HUES6 (cell line): ENCODE results near the gene PPIL6.

Experiments used
- H3K27ac ChIP-seq: 2 replicates; pipeline ENCODE4 v1.7.0; 2013; ENCODE audit warnings: low read depth, mild to moderate bottlenecking, low read length, inconsistent platforms
- H3K27me3 ChIP-seq: 2 replicates; pipeline ENCODE4 v1.6.1; 2013; ENCODE audit warnings: low read length; ENCODE audit not compliant: control insufficient read depth, insufficient read depth
- H3K36me3 ChIP-seq: 2 replicates; pipeline ENCODE4 v1.6.1; 2013; ENCODE audit warnings: low read length; ENCODE audit not compliant: control insufficient read depth, insufficient read depth
- H3K4me1 ChIP-seq: 2 replicates; pipeline ENCODE4 v1.6.1; 2013; ENCODE audit warnings: low read length; ENCODE audit not compliant: control insufficient read depth, insufficient read depth
- H3K4me3 ChIP-seq: 2 replicates; pipeline ENCODE4 v1.5.1; 2013; ENCODE audit warnings: low read depth, low read length
- H3K9ac ChIP-seq: one replicate; pipeline ENCODE4 v1.6.1; 2013; ENCODE audit warnings: mild to moderate bottlenecking, low read length
- H3K9me3 ChIP-seq: 2 replicates; pipeline ENCODE4 v1.6.1; 2013; ENCODE audit warnings: low read depth, low read length; ENCODE audit not compliant: control insufficient read depth, insufficient read depth

The PPIL6 gene

DNA sequence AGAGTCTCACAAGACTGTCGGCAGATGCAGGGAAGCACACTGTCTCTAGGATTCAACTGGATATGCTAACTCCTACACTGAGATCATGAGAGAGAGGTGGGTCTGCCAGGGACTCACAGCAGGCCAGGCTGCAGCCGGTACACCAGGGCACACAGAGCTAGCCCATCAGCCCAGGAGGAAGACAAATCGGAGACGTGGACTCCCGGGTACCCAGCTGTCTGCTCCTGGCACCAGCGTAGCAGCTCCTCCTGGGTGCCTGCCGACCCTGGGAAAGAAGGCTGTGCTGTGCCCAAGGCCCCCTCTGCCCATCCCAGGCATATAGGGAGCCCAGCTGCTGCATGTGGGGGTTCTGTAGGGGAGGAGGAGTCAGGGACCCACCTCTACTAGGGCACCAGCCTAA is 8.2 kb upstream of the PPIL6 start:
- no peak overlapping the region for H3K9ac ChIP-seq
- H3K9me3 ChIP-seq, result no peaks in the 10 kb centered on the region
- no peaks in the 10 kb centered on the region for H3K27me3 ChIP-seq
- H3K4me3 ChIP-seq, result no peak overlapping the region
- H3K4me1 ChIP-seq, result no peaks in the 10 kb centered on the region
- H3K36me3 ChIP-seq, result peaks cover 68% of the 10 kb centered on the region
- H3K27ac ChIP-seq, result no peak overlapping the region

DNA sequence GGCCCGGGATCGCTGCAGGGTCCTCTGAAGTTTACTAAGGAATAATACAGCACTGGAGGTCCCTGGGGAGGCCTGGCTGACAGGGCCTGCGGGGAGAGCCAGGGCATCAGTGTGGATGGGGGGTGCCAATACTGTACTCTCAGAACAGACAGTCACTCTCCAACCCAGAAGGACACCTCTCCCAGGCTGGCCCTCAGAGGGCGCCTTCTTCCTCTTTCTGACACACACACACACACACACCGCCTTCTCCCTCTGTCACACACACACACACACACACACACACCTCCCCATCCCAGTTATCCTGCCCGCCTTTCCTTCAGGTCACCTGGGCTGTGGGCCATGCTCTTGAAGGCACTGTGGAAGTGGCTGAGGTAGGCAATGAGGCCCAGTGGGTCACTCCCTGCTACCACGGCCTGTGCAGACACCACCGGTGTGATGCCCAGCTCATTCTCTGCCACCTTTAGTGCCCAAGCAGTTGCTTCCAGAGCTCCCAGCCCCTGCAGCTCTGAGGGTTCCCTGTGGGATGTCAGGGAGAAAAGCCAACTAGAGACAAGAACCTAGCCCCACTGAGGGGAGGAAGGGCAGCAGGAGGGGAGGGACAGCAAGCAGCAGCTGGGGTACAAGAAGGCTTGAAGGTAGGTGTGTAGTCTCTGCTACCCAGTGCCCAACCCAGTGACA is 7.6 kb upstream of the PPIL6 start:
- Histone ChIP-seq H3K4me1 (no peaks in the 10 kb centered on the region), H3K27ac (no peak overlapping the region), H3K36me3 (peaks cover 68% of the 10 kb centered on the region), H3K9ac (no peak overlapping the region), H3K4me3 (no peak overlapping the region), H3K27me3 (no peaks in the 10 kb centered on the region), H3K9me3 (no peaks in the 10 kb centered on the region)

DNA sequence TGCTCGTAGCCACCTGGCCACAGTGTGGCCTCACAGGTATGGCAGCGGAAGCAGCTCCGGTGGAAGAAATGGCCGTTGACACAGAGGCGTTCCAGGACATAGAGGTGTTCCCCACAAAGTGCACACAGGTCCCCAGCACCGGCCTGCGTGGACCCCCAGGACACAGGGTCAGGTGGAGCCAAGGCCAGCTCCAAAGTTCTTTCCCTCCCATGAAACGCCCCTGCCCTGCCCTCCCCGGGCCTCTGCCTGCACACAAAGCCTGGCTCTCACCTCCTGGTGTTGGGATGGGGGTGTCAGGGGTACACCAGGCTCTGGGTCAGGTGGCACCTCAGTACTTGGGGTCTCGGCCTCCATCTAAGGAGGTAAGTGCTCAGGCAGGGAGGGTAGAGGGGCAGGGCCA is 6.7 kb upstream of the PPIL6 start:
- Histone ChIP-seq H3K4me3 (no peak overlapping the region), H3K27ac (no peak overlapping the region), H3K9me3 (no peaks in the 10 kb centered on the region), H3K4me1 (no peaks in the 10 kb centered on the region), H3K36me3 (peaks cover 72% of the 10 kb centered on the region), H3K27me3 (no peaks in the 10 kb centered on the region), H3K9ac (no peak overlapping the region)

DNA sequence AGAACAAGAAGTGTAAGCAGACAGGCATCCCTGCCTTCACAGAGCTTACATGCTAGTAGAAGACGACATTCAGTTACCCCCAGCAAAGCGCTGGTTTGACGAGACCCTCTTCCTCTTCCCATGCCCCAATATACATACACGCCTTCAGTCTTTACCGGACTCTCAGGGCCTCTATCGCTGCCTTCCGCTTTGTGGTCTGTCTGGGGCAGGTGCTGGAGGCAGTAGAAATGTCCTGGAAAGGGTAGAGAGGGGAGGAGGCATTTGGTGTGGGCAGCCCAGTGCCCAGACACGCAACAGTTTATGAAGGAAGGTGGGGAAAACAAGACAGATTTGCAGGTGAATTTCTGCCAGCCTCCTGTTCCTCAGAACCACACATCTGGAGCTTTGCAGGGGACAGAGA is 6.1 kb upstream of the PPIL6 start:
- H3K9me3 ChIP-seq, result no peaks in the 10 kb centered on the region
- peaks cover 67% of the 10 kb centered on the region for H3K36me3 ChIP-seq
- no peaks in the 10 kb centered on the region for H3K27me3 ChIP-seq
- H3K9ac ChIP-seq, result no peak overlapping the region
- no peak overlapping the region for H3K27ac ChIP-seq
- peaks cover 5% of the 10 kb centered on the region; the same call in 1 of the 2 replicates for H3K4me1 ChIP-seq
- no peak overlapping the region for H3K4me3 ChIP-seq

DNA sequence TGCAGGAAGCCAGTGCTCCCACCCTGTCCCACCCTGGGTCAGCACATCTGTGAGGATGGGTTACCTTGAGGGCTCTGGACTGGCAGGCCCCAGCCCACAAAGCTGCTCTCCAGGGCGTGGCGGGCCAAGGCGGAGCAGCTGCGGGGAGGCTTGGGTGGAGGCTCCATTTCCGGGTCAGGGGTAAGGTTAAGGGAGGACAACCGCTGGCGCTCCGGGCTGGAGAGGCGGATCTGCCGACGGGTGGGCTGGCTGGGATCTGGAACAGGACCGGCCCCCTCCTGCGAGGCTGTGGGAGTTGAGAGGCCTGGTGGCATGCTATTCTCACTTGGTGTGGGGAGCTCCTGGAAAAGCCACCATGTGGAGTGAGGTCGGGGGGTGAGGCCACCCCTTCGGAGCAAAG is 5.6 kb upstream of the PPIL6 start:
- no peak overlapping the region for H3K4me3 ChIP-seq
- peaks cover 65% of the 10 kb centered on the region for H3K36me3 ChIP-seq
- H3K27me3 ChIP-seq, result no peaks in the 10 kb centered on the region
- H3K9me3 ChIP-seq, result no peaks in the 10 kb centered on the region
- no peak overlapping the region for H3K9ac ChIP-seq
- H3K27ac ChIP-seq, result no peak overlapping the region
- peaks cover 8% of the 10 kb centered on the region; the same call in 1 of the 2 replicates for H3K4me1 ChIP-seq

DNA sequence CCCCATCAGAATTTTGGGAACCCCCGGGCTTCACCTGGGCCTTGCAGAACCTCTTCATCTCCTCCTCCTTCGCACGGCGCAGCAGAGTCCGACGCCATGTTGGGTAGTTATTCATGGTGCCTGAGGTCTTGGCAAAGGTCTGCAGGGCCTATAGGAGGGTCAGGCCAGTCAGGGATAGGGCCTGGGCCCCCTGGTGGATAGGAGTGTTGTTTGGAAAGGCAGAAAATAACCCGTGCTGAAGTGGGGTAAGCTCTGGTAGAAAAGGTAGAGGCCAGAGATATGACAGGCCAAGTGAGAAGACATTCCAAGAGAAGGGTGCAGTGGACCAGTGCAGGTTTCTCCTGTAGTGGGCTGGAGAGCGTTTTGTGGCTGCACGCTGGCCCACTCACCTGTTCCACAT is 5.0 kb upstream of the PPIL6 start:
- H3K4me1 ChIP-seq, result peaks cover 8% of the 10 kb centered on the region; the same call in 1 of the 2 replicates
- H3K9ac ChIP-seq, result no peak overlapping the region
- H3K27ac ChIP-seq, result no peak overlapping the region
- no peaks in the 10 kb centered on the region for H3K9me3 ChIP-seq
- H3K36me3 ChIP-seq, result peaks cover 59% of the 10 kb centered on the region
- H3K4me3 ChIP-seq, result no peak overlapping the region
- no peaks in the 10 kb centered on the region for H3K27me3 ChIP-seq

DNA sequence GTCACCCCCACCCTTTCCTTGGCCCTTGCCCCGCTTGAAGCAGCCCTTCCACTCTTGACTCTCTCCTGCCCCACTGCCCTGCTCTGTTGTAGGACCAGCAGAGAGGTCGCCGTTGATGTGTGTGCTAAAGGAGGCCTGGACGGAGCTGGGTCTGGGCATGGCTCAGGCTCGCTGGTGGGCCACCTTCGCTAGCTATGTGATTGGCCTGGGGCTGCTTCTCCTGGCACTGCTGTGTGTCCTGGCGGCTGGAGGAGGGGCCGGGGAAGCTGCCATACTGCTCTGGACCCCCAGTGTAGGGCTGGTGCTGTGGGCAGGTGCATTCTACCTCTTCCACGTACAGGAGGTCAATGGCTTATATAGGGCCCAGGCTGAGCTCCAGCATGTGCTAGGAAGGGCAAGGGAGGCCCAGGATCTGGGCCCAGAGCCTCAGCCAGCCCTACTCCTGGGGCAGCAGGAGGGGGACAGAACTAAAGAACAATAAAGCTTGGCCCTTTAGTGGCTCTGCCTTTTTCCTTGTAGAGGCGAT is 3.1 kb upstream of the PPIL6 start:
- Histone ChIP-seq H3K4me1 (peaks cover 8% of the 10 kb centered on the region; the same call in 1 of the 2 replicates), H3K27ac (no peak overlapping the region), H3K4me3 (no peak overlapping the region), H3K27me3 (peaks cover 5% of the 10 kb centered on the region; the same call in 1 of the 2 replicates), H3K36me3 (peaks cover 55% of the 10 kb centered on the region), H3K9me3 (no peaks in the 10 kb centered on the region), H3K9ac (no peak overlapping the region)

DNA sequence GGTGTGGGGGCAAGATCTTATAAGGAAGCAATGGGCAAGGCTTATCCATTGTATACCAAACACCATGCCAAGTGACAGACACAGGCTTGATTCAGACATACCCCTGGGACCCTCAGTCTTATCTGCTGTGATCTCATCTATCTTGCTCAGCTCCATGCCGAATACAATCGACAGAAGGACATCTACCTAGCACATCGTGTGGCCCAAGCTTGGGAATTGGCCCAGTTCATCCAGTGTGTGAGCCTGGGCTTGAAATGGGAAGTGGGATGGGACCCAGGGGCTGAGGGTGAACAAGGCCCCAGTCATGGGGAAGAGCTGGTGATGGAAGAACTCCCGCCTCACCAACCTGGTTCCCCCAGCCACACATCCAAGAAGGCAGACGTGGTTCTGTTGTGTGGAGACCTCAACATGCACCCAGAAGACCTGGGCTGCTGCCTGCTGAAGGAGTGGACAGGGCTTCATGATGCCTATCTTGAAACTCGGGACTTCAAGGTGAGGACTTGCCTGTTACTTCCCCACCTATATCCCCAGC is 2.0 kb upstream of the PPIL6 start:
- no peak overlapping the region for H3K4me3 ChIP-seq
- H3K9me3 ChIP-seq, result no peaks in the 10 kb centered on the region
- no peak overlapping the region for H3K27ac ChIP-seq
- H3K4me1 ChIP-seq, result peaks cover 8% of the 10 kb centered on the region; the same call in 1 of the 2 replicates
- H3K27me3 ChIP-seq, result peaks cover 5% of the 10 kb centered on the region; the same call in 1 of the 2 replicates
- H3K9ac ChIP-seq, result no peak overlapping the region
- H3K36me3 ChIP-seq, result peaks cover 53% of the 10 kb centered on the region

DNA sequence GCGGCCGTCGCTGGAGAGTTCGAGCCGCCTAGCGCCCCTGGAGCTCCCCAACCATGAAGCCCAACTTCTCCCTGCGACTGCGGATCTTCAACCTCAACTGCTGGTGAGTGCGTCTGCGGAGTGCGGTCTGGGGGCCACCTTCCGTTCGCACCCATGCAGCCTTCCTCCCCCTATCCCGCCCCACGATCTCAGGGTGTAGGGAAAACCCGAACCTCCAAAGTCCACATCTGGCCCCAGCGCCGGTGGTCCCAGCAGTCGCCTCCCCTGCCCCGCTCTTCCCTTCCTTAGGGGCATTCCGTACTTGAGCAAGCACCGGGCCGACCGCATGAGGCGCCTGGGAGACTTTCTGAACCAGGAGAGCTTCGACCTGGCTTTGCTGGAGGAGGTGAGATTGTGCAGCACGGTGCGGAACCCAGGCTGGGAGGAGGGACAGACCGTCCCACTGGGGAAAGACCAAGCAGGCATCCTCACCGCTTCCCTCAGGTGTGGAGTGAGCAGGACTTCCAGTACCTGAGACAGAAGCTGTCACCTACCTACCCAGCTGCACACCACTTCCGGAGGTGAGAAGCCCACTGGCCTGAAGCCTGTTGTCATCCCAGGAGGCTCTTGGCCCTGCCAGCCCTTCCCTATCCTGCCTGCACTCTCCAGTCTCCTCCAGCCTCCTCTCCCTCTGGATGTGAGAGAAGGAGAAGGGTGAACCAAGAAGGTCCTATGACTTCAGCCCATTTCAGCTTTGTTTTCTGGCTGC is 815 bp upstream of the PPIL6 start:
- peaks cover 41% of the 10 kb centered on the region for H3K36me3 ChIP-seq
- no peaks in the 10 kb centered on the region for H3K9me3 ChIP-seq
- peak overlapping the region; percentile 88 for H3K4me3 ChIP-seq
- H3K4me1 ChIP-seq, result peaks cover 8% of the 10 kb centered on the region; the same call in 1 of the 2 replicates
- H3K27ac ChIP-seq, result peak overlapping the region; percentile 59; the same call in 1 of the 2 replicates
- H3K27me3 ChIP-seq, result peaks cover 5% of the 10 kb centered on the region; the same call in 1 of the 2 replicates
- peak overlapping the region; percentile 85 for H3K9ac ChIP-seq

DNA sequence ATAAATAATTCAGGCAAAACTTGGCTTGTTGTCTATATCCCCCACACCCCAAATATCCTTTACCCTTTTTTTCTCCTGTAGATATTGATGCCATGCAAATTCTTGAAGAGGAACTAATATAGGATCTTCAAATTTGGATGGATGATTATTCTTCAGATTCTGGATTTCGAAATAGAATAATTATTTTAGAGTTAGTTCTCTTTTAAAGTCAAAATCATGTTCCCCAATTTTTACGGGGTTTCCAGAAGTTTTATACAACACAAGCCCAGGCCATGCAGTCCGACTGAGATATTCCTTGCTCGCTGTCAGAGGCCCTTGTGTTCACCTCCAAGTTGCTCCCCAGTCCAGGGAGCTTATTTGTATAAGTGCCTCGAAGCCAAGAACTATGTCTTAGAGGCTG is 4.4 kb downstream of the PPIL6 start:
- Histone ChIP-seq H3K36me3 (no peaks in the 10 kb centered on the region), H3K27ac (no peak overlapping the region), H3K9me3 (no peaks in the 10 kb centered on the region), H3K27me3 (peaks cover 5% of the 10 kb centered on the region; the same call in 1 of the 2 replicates), H3K9ac (no peak overlapping the region), H3K4me3 (no peak overlapping the region), H3K4me1 (no peaks in the 10 kb centered on the region)

DNA sequence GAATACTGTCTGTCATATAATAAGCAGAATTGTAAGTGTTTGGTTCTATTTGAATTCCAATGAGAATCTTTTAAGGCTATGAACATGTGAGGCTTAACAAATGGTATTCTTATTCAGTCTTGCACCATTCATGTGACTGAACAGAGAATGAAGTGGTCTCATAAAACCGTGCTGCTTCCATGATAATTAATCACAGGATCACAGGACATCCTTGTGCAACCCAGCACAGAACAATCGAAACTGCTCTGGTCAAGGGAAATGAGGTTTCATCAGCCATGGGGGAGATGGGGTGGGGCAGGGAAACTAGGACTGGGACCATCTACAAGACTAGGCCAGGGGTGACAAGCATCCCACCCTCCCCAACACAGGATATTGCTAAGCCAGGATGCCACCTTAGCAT is 6.0 kb downstream of the PPIL6 start:
- no peak overlapping the region for H3K27ac ChIP-seq
- peaks cover under 1% of the 10 kb centered on the region; the same call in 1 of the 2 replicates for H3K27me3 ChIP-seq
- no peaks in the 10 kb centered on the region for H3K9me3 ChIP-seq
- no peak overlapping the region for H3K9ac ChIP-seq
- H3K4me3 ChIP-seq, result no peak overlapping the region
- no peaks in the 10 kb centered on the region for H3K36me3 ChIP-seq
- H3K4me1 ChIP-seq, result no peaks in the 10 kb centered on the region
